ENCODE data around the gene EID3. TPM values are rescaled to one million over a fixed set of nuclear protein-coding genes. Genes with fewer than 3 reads are reported as not detected.

Gene EID3
- total and polyA plus RNA-seq, 2 of the 8 experiments (the other 6 are each of a cell fraction or from before 2014, with no cell fraction given): 1.2 to 2.8 TPM

DNA sequence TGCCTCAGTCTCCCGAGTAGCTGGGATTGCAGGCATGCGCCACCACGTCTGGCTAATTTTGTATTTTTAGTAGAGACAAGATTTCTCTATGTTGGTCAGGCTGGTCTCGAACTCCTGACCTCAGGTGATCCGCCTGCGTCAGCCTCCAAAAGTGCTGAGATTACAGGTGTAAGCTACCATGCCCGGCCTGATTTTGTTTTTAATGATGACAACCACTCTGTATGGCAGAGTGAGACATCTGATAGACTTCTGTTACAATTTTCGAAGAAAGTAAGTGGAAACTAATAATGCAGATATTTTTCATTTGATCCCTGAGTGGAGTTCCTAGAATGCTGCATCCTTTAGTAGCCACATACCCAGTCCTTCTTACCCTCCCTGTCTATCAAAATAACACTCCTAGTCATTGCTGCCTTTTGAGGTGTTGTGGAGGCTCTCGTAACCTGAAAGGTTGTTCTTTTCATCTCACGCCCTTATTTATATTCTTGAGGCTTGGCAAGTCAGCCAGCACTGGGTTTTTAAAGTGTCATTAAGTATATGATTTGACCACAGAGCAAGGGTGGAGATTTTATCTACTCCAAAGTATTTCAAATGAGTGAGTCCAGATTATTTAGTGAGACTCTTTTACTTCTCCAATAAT, 5.9 kb upstream of the EID3 start:
- CTCF ChIA-PET (ENCODE audit: partially characterized antibody): interaction anchor here (1.2 to 1.8 kb wide), 2 partner anchors 11 to 81 kb away, joined by 4 read pairs; no protein-coding TSS in a partner anchor
- no peak overlapping the region for H2BK15ac ChIP-seq (ENCODE audit: low read length)

More for the DNA sequence above, 5.9 kb upstream of the EID3 start:
- Histone ChIP-seq H3K36me3 (ENCODE audit: control insufficient read depth in 2 of 4, insufficient read depth in 4 of 4, low read length in 3 of 4) (peaks cover 4 to 29% (median 10%) of the 10 kb centered on the region in 4 experiments; a peak in 7 of 8 replicates), H4K5ac (ENCODE audit: insufficient read length, low read depth, low read length) (no peak overlapping the region), H2BK12ac (ENCODE audit: low read depth, low read length) (no peak overlapping the region), H3K79me2 (ENCODE audit: control insufficient read depth in 1 of 2, insufficient read depth in 2 of 2, low read length in 2 of 2) (peaks cover 15 to 81% of the 10 kb centered on the region in 2 experiments), H3K27me3 (replicated peaks in 1 of 4; ENCODE audit: control insufficient read depth in 3 of 4, extremely low read depth in 1 of 4, insufficient read depth in 3 of 4, low read length in 3 of 4) (no peaks in the 10 kb centered on the region), H3K9me3 (ENCODE audit: insufficient read depth in 2 of 2, low read depth in 1 of 2, low read length in 1 of 2) (no peaks in the 10 kb centered on the region), H4K8ac (ENCODE audit: extremely low read depth, insufficient read depth, low read length) (no peak overlapping the region), H3K56ac (replicated peaks; ENCODE audit: insufficient read length, low read depth, low read length) (no peak overlapping the region), H3K79me1 (ENCODE audit: low read depth, low read length) (peaks cover 3% of the 10 kb centered on the region), H3K4me1 (replicated peaks in 1 of 4; ENCODE audit: control insufficient read depth in 3 of 4, insufficient read depth in 4 of 4, low read length in 3 of 4) (peaks cover 0 to 3% (median 0%) of the 10 kb centered on the region in 4 experiments; a peak in 3 of 7 replicates), H2AK5ac (ENCODE audit: low read depth, low read length) (no peak overlapping the region), H3K23me2 (ENCODE audit: low read depth, low read length) (no peaks in the 10 kb centered on the region; the same call in 1 of the 2 replicates), H4K91ac (replicated peaks; ENCODE audit: insufficient read length, low read length) (no peak overlapping the region), H3K14ac (ENCODE audit: insufficient read length) (no peak overlapping the region), H3K4ac (replicated peaks; ENCODE audit: insufficient read length, low read depth, low read length) (no peak overlapping the region), H3K9ac (replicated peaks in 1 of 4; ENCODE audit: extremely low read depth in 1 of 4, low read depth in 3 of 4, low read length in 3 of 4) (no peak overlapping the region), H3K18ac (ENCODE audit: extremely low read depth, low read length) (no peak overlapping the region), H3K23ac (ENCODE audit: insufficient read length) (no peak overlapping the region), H3K4me2 (ENCODE audit: insufficient read depth in 1 of 2, low read depth in 2 of 2, low read length in 2 of 2) (no peak overlapping the region), H2AFZ (ENCODE audit: low read length) (no peak overlapping the region), H2BK5ac (ENCODE audit: low read depth, low read length) (no peak overlapping the region), H2BK20ac (ENCODE audit: low read length) (no peak overlapping the region), H3K4me3 (ENCODE audit: extremely low read depth in 1 of 4, insufficient read depth in 2 of 4, low read depth in 3 of 4, low read length in 4 of 4) (no peak overlapping the region), H3K27ac (ENCODE audit: low read depth, low read length) (no peak overlapping the region), H4K20me1 (replicated peaks in 1 of 2; ENCODE audit: control insufficient read depth in 1 of 2, insufficient read depth in 2 of 2, low read length in 2 of 2) (peaks cover 8 to 20% of the 10 kb centered on the region in 2 experiments), H2BK120ac (replicated peaks; ENCODE audit: low read depth, low read length) (no peak overlapping the region)
- 90% methylated on average over 10 of the region's 10 CpGs; no CpG with 5 or more reads in 1 of the 2 experiments for WGBS, 2 experiments (ENCODE audit: extremely low coverage in 1 of 2, insufficient coverage in 1 of 2, insufficient read length in 1 of 2, insufficient replicate concordance in 2 of 2, low coverage in 1 of 2, low lambda C conversion rate in 2 of 2, missing lambda C conversion rate in 1 of 2)
- DNase-seq (ENCODE audit: low read depth in 1 of 2, low spot score in 2 of 2) (no peak), FAIRE-seq (no peak)
- POLR2A ChIA-PET (ENCODE audit: partially characterized antibody): interaction anchor here (4.2 kb wide), 1 partner anchor 9 kb away, joined by 37 read pairs; no protein-coding TSS in a partner anchor
- TF ChIP-seq POU5F1 (IDR thresholded peaks at IDR 0.05; ENCODE audit: low read depth, low read length) (no peak), GABPA (IDR thresholded peaks at IDR 0.05; ENCODE audit: borderline replicate concordance, insufficient read depth, low read length) (no peak), CBX8 (IDR thresholded peaks at IDR 0.05; ENCODE audit: borderline replicate concordance, low read depth, low read length) (no peak), NRF1 (IDR thresholded peaks at IDR 0.05; ENCODE audit: low read depth, low read length) (no peak)
- TF ChIP-seq, protein P1, sequence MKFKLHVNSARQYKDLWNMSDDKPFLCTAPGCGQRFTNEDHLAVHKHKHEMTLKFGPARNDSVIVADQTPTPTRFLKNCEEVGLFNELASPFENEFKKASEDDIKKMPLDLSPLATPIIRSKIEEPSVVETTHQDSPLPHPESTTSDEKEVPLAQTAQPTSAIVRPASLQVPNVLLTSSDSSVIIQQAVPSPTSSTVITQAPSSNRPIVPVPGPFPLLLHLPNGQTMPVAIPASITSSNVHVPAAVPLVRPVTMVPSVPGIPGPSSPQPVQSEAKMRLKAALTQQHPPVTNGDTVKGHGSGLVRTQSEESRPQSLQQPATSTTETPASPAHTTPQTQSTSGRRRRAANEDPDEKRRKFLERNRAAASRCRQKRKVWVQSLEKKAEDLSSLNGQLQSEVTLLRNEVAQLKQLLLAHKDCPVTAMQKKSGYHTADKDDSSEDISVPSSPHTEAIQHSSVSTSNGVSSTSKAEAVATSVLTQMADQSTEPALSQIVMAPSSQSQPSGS (IDR thresholded peaks at IDR 0.05; ENCODE audit: low read length): no peak
